Esophagus squamous epithelium (tissue), 4 donors: ENCODE results near the gene KCNJ18.
"Not testable (repeated sequence)": the region's sequence is repeated elsewhere in the genome, so short reads cannot be mapped to it uniquely, and the experiment has no call there.

Experiments used
- POLR2A ChIP-seq, 4 donors: fragments of 450-650 bp; IDR thresholded peaks; one replicate each; pipeline ENCODE4 v1.6.1; 2017; ENCODE audit warnings: antibody characterized with exemption in 4 of 4, mild to moderate bottlenecking in 4 of 4, moderate library complexity in 3 of 4
- TF ChIP-seq, protein P1 (sequence below), 6 experiments: fragments of 450-650 bp in 4 of 6; fragments of 200-600 bp in 2 of 6; sonication (generic) in 2 of 6; IDR thresholded peaks; one replicate each; pipeline ENCODE4 v1.5.1; 2016 to 2019; ENCODE audit warnings: antibody characterized with exemption in 6 of 6, mild to moderate bottlenecking in 4 of 6, moderate library complexity in 4 of 6

DNA sequence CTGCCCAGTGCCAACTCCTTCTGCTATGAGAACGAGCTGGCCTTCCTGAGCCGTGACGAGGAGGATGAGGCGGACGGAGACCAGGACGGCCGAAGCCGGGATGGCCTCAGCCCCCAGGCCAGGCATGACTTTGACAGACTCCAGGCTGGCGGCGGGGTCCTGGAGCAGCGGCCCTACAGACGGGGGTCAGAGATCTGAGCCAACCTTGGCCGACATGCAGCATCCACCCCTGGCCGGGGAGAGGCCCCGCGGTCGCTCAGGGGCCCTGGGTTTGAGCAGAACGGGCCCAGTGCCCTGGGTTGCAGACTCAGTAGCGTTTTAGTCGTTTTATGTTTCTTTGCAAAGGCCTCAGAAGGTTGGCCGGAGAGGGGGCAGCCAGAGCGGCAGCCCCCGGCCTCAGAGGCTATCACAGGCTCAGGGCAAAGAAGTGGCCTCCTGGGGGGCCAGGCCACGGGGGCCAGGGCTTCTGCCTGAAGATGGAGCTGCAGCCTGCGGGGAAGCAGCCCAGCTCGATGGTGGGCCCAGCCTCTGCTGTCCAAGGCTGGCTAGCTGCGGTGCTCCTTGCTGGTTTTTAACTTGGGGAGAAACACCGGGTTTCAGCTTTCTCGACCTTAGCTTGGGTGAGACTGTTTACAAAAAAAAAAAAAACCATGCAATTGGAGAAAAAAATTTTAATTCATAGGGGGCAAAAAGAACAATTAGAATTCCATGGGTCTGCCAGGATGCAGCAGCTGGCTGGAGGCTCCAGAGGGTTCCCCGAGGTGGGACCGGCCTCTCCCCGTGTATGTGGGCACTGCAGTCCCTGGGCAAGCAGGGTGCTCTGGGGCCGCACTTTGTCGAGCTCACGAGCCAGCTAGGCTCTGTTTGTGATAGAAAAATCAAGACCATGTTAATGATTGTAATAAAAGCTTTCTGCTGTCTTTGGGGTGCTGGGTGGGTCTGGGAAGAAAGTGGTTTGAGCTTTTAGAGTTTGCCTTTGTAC lies 11.9 kb downstream of the KCNJ18 start:
- TF ChIP-seq, protein P1, sequence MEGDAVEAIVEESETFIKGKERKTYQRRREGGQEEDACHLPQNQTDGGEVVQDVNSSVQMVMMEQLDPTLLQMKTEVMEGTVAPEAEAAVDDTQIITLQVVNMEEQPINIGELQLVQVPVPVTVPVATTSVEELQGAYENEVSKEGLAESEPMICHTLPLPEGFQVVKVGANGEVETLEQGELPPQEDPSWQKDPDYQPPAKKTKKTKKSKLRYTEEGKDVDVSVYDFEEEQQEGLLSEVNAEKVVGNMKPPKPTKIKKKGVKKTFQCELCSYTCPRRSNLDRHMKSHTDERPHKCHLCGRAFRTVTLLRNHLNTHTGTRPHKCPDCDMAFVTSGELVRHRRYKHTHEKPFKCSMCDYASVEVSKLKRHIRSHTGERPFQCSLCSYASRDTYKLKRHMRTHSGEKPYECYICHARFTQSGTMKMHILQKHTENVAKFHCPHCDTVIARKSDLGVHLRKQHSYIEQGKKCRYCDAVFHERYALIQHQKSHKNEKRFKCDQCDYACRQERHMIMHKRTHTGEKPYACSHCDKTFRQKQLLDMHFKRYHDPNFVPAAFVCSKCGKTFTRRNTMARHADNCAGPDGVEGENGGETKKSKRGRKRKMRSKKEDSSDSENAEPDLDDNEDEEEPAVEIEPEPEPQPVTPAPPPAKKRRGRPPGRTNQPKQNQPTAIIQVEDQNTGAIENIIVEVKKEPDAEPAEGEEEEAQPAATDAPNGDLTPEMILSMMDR (IDR thresholded peaks at IDR 0.05) = not testable (repeated sequence)
- TF ChIP-seq POLR2A (IDR thresholded peaks at IDR 0.05) = not testable (repeated sequence)
